ENCODE results near the gene FABP6.

FABP6 gene

GRCh38 chr5:160262151-160263074, 33.1 kb downstream of the FABP6 start:
- DNase-seq (ENCODE audit: low read depth, low spot score): no peak

- DNase-seq (ENCODE audit: low read depth, low spot score): no peak
These were observed 34.1 kb downstream of the FABP6 start for GRCh38 chr5:160263326-160263855.

GRCh38 chr5:160266044-160266443, 36.7 kb downstream of the FABP6 start:
- DNase-seq (ENCODE audit: low read depth, low spot score): no peak

DNA sequence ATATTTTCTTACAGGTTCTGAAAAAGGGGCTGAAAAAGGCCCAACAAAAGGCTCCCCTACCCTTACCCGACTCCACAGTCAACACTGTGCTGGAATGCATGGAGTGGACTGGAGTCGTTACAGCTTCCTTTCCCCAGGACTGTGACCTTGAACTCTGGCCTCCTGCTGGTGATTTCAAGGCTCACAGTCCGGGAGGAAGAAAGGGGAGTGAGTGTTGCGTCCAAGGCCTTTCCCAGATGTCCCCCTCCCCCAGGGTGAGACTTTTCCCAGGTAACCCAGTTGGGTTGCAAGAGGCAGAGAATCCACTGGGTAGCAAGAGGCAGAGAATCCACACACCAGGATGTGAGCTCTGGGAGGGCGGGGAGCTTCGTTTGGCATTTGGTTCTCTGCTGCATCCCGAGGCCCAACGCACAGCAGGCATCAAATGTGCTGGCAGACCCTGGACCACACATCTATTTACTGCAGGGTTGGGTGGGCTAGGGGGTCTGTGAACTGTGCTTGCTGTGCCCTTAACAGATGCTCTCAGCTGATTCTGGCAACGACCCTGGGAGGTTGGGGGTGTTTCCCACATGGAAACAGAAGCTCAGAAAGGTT, 37.5 kb downstream of the FABP6 start:
- no peak for DNase-seq (ENCODE audit: low read depth, low spot score)

DNA sequence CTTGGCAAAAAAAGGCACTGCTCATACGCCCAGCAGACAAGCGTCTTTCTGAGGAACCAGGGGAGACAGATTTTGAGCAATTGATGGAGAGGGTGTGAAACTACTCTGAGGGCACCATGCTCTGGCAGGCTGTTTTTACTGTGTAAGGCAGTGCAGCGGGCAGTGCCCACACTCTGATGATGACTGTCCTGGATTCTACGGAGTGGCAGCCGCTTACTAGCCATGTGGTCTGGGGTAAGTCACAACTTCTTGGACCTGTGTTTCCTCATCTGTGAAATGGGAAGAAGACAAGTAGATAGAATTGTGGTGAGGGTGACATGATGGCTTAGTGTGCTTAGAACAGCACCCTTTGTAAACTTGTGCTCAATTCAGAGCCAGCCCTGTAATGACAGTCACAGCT, 38.8 kb downstream of the FABP6 start:
- DNase-seq (ENCODE audit: low read depth, low spot score): no peak

GRCh38 chr5:160269017-160269416, 39.7 kb downstream of the FABP6 start:
- no peak for DNase-seq (ENCODE audit: low read depth, low spot score)

GRCh38 chr5:160270704-160271103, 41.4 kb downstream of the FABP6 start:
- DNase-seq (ENCODE audit: low read depth, low spot score): no peak

GRCh38 chr5:160271396-160271795, 42.1 kb downstream of the FABP6 start:
- DNase-seq (ENCODE audit: low read depth, low spot score): no peak

- DNase-seq (ENCODE audit: low read depth, low spot score): no peak
These were observed 42.5 kb downstream of the FABP6 start for GRCh38 chr5:160271836-160272235.

- DNase-seq (ENCODE audit: low read depth, low spot score): no peak
These were observed 43.0 kb downstream of the FABP6 start for GRCh38 chr5:160272264-160272663.

- DNase-seq (ENCODE audit: low read depth, low spot score): no peak
These were observed 43.6 kb downstream of the FABP6 start for GRCh38 chr5:160272889-160273288.

GRCh38 chr5:160274483-160274931, 45.2 kb downstream of the FABP6 start:
- DNase-seq (ENCODE audit: low read depth, low spot score): no peak

GRCh38 chr5:160278343-160278742, 49.0 kb downstream of the FABP6 start:
- no peak for DNase-seq (ENCODE audit: low read depth, low spot score)

DNA sequence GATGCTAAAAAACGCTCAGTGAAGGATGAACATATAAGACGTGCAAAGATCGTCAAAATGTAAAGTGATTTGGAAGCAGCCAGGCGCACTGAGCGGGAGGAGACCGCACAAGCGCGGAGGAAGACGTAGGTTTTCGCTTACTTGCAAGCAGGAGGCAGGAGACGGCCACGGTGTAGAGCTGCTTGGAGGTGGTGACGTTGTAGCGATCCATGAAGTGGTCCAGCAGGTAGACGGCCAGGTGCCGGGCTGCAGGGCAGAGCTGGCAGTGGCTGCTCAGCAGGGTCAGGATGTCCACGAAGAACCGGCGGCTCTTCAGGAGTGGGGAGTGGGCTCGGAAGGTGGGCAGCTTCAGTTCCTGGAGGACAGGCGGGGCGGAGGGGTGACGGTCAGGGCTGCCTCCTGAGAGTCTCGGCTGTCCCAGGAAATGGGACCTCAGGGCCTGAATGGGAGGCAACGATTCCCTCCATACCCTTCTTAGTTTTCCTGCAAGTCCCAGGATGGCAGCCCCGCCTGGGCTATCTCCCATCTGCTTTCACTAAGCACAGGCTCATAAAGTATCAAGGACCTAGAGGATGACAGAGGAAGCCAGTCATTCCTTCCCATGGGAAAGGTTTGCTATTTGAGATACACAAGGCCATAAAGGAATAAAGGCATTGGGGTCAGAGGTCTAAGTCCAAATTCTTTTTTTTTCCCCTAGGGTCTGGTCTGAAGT, 51.2 kb downstream of the FABP6 start:
- DNase-seq (ENCODE audit: low read depth, low spot score): no peak

GRCh38 chr5:160281275-160281674, 52.0 kb downstream of the FABP6 start:
- DNase-seq (ENCODE audit: low read depth, low spot score): no peak

DNA sequence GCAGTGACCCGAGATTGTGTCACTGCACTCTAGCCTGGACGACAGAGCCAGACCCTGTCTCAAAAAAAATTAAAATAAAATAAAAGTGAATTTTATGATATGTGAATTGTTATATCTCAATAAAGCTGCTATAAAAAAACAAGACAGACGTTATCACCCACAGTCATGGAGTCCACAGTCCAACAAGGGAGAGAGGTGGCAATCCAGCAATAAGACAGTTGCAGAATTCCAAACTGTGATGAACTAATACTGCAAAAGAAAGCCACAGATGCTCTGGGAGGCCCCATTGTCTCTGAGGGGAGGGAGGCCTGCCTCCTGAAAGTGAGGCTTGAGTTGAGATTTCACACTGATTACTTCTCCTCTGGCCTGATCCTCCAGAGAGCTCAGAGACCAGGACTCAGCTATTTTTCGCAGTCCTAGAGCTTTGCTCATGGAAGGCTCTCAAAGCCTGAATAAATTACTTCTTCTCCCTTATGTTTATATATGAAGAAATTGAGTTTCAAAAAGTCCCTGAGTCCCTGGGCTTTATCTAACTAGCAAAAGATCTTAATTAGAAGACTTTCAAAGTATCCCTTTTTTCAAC, 55.1 kb downstream of the FABP6 start:
- DNase-seq (ENCODE audit: low read depth, low spot score): no peak

GRCh38 chr5:160285316-160285715, 56.0 kb downstream of the FABP6 start:
- DNase-seq (ENCODE audit: low read depth, low spot score): no peak

GRCh38 chr5:160286947-160287346, 57.6 kb downstream of the FABP6 start:
- DNase-seq (ENCODE audit: low read depth, low spot score): no peak

DNA sequence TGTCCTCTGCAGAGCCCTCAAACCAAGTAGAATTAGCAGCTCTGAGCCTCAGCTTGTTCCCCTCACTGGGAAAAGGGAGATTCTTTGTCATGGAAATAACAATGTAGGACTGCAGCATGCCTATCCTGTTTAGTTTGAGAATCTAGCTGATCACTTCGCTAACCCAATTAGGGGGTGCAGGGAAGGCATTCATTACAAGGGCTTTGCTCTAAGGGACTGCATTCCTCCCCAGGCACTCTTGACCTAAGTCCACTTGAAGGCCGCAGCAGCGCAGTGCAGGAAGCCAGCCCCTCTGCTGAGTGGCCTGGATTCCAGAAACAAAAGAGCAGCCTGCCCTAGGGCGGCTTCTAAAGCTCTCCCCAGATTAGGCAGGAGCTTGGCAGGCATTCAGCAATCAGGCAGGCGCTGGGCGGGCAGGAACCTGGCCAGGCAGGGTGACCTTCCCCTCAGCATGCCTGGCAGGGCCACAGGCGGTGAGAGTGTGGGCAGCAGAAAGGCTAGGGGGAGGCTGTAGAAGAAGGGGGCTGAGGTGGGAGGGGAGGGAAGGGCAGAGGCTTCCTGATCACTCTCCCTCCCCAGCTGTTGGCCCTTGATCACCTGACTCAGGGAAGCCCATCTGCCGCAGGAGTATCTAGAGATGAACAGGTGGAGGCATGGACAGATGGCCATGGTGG, 58.2 kb downstream of the FABP6 start:
- DNase-seq (ENCODE audit: low read depth, low spot score): no peak
